GM21390 (cell line): Measurements from ENCODE around the gene CCN5.
"Not testable (repeated sequence)": the region's sequence is repeated elsewhere in the genome, so short reads cannot be mapped to it uniquely, and the experiment has no call there.

Experiments
- ATAC-seq: cut with Tn5 transposase; IDR thresholded peaks from one replicate; pipeline ENCODE4 v1.9.1; 2021; ENCODE audit not compliant: unreplicated experiment

CCN5 gene

GRCh38 chr20:44714701-44715498, at the start of gene CCN5:
CCN5 (plus strand) TSS chr20:44715369; CDS start chr20:44715391, 22 bp downstream.
- no peak for ATAC-seq

GRCh38 chr20:44666066-44666465, 49.1 kb upstream of the CCN5 start:
- no peak for ATAC-seq

DNA sequence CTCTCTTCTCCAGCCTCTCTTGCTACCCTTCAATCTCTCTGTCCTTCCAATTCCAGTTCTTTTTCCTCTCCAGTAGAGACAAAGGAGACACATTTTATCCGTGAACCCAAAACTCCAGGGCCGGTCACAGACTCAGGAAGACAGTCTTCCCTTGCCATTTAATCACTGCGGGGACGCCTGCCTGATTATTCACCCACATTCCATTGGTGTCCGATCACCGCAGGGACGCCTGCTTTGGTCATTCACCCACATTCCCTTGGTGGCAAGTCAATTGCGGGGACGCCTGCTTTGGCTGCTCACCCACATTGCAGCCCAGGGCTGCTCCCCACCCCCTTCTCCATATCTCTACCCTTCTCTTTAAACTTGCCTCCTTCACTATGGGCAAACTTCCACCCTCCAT, 44.3 kb upstream of the CCN5 start:
- not testable (repeated sequence) for ATAC-seq

DNA sequence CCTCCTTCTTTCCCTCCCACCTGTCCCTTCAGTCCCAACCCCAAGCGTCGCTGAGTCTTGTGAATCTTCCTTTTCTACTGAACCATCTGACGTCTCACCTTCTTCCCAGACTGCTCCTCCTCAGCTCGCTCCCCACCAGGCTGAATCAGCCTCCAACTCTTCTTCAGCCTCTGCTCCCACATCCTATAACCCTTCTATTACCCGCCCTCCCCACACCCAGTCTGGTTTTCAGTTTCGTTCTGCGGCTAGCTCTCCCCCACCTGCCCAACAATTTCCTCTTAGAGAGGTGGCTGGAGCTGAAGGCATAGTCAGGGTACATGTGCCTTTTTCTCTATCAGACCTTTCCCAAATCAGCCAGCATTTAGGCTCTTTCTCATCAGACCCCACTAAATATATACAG, 43.6 kb upstream of the CCN5 start:
- not testable (repeated sequence) for ATAC-seq

GRCh38 chr20:44672318-44672902, 42.8 kb upstream of the CCN5 start:
- ATAC-seq: not testable (repeated sequence)

DNA sequence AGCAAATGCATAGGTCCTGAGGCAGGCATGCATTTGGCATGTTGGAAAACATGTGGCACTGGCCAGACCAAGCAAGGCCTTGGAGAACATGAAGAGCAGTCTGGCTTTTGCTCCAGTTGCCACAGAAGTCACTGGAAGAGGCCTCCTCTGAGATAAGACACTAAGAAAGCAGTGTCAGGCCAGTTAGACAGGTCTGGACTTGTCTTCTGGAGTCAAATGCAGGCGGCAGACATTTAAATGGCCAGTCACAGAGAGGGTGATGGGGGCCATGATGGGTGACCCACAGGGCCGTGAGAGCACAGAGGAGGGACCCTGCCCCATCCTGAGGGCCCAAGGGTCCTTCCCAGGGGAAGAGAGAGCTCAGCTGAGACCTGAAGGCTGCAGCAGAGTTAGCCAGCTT, 36.9 kb upstream of the CCN5 start:
- ATAC-seq: no peak

GRCh38 chr20:44678990-44679611, 36.1 kb upstream of the CCN5 start:
- ATAC-seq: no peak

GRCh38 chr20:44681796-44682566, 33.2 kb upstream of the CCN5 start:
- no peak for ATAC-seq

DNA sequence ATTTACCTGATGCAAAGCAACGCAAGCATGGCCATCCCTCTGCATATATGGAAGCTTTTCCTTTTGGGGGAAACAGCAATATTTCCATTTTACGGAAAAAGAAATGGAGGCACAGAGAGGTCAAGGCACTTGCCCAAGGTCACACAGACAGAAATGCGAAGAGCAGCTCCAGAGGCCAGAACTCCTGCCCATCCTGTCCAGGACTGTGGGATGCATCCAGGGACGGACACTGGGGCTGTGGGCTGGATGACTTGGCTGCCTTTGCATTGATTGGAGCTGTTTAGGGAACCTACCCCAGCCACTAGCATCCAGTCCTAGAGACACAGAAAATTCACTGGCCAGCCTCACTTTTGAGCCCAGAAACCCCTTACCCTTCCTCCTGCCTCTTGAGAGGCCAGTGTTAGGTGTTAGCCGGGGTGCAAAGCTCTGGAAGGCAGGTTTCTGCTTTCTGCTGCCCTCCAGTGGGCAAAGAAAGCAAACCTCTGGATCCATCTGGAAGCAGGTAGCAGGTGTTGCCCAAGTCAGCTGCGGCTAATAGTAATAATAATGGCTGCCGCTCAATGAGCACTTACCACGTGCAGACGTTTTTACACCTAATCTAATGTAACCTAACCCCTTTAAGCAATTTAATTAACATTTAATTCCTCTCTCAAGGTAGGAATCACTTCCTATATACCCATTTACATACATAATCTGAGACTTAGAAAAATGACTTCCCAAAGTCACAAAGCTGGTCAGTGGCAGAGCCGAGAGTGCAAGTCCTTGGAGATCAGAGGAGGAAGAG, 31.7 kb upstream of the CCN5 start:
- no peak for ATAC-seq

DNA sequence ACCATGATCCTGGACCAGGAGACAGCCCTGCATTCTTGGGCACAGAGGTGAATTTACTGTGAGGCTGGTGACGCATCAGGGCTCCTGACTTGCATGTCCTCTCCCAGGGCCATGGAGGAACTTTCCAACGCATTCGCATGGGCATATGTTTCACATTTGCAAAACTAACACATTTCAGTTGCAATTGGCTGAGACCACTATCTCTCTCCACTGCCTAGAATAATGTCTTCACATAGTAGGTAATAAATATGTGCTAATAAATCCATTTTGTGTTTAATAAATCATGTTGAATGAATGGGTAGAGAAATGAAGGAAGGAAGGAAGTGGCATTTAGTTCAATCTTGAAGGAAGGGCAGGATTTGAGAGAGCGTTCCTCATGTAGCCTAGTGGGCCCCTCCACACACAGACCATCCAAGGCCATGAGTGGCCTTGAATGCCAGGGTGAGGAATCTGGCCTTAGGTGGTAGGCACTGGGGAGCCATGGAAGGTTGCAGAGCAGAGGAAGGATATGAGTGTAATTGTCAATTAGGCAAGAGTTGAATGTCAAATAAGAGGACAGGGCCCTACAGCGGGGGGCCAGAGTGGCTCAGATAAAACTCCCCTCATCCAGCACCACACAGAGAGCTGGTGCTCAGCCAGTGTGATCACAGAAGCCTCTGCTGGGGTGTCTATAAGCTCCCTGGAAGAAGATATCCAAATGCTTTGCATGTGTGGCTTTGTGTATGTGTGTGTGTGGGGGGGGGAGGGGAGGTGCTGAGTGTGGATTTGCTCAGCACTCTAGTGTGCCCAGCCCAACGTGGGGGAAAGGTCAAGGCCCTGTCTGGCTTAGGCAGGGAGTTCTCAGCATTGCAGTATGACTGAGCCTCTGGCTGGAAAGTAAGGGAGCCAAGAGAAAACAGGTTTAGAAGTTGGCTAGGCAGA, 30.9 kb upstream of the CCN5 start:
- ATAC-seq: no peak

- no peak for ATAC-seq
These were observed 28.2 kb upstream of the CCN5 start for GRCh38 chr20:44686934-44687333.

GRCh38 chr20:44688053-44688625, 27.0 kb upstream of the CCN5 start:
- no peak for ATAC-seq

GRCh38 chr20:44689809-44690208, 25.4 kb upstream of the CCN5 start:
- ATAC-seq: no peak

- no peak for ATAC-seq
These were observed 24.3 kb upstream of the CCN5 start for GRCh38 chr20:44690781-44691423.

GRCh38 chr20:44691424-44692423, 23.4 kb upstream of the CCN5 start:
- no peak for ATAC-seq

- no peak for ATAC-seq
These were observed 22.2 kb upstream of the CCN5 start for GRCh38 chr20:44692932-44693480.

- ATAC-seq: no peak
These were observed 21.5 kb upstream of the CCN5 start for GRCh38 chr20:44693627-44694026.
